HG03039 (cell line): ENCODE data around the gene ZNF784.

Source experiments
- ATAC-seq: cut with Tn5 transposase; IDR thresholded peaks from one replicate; pipeline ENCODE4 v1.9.1; 2021; ENCODE audit warnings: mild to moderate bottlenecking, moderate library complexity; ENCODE audit not compliant: unreplicated experiment

The ZNF784 gene

GRCh38 chr19:55644191-55644833, 19.9 kb upstream of the ZNF784 start:
- ATAC-seq = no peak

- ATAC-seq = no peak
Observed at GRCh38 chr19:55643887-55644176, 19.5 kb upstream of the ZNF784 start.

DNA sequence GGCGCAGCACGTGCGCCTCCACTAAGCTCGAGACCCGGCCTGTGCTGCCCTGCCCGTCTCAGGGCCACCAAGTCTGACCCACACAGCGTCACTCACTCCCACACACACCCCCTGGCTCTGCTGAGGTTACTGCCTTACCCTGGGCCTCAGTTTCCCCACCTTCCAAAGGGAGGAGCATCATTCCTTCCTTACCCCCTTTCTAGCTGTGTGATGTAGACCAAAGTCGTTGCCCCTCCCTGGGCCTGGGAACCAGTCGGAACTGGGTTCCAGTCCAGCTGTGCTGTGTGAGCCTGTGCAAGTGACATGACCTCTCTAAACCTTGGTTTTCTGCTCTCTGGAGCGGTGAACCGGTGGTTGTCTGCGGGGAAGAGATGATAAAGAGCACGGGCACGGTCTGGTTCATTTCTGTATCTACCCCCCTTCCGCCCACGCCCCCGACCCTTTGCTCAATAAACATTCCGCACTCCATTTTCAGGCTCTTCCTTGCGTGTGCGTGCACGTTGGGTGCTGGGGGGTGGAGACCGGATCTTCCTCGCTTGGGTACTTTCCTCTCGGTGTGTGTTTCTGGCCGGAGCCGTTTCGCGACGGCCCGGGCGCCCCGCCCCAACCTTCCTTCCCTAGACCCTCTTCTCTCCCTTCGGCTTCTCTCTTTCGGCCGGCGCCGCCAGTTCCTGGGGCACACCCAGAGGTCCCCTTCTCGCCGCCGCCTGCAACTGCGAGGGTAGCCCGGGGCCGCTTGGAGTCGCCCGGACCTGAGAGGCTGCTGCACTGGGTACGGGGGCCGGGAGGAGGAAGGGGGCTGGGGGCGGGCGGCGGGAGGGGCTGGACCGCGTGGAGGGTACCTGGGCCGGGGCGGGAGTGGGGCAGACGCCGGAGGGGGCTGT, 18.9 kb upstream of the ZNF784 start, which contains the start of gene ZNF581:
ZNF581 (plus strand) TSS at position 647 of the 884 bp plus-strand sequence. CDS start 923 bp downstream, outside the sequence.
- ATAC-seq = no peak

- no peak for ATAC-seq
Observed at GRCh38 chr19:55642153-55643002, 18.0 kb upstream of the ZNF784 start.

DNA sequence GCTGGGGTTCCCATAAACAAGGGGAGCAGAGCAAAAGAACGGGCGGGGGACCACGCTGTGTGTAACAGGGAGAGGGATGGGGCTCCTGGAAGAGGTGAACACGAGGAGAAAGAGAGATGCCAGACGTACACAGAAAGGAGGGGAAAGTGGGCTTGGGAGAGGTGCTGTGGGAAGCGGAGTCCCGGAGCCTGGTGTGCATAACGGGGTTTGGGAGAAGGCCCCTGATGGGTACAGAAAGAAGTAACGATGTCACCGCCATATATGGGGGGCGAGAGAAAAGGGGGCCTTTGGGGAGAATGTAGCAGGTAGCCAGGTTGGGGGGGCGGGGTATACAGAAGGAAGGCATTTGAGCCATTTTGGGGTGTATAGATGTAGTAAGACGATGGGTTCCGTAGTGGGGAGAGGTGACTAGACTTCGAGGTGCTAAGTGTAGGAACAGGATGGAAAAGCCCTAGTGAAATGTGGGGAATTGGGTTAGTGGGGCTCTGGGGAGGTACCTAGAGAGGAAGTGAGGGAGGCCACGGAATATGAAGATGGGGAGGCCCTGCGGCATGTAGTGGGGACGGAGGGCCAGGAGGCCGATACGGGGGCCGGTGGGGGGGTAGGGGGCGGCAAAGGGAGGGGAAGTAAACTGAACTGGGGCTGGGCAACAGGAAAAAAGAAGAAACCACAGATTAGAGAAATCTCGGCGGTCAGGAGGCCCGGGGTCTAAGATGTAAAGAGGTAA, 17.2 kb upstream of the ZNF784 start:
- no peak for ATAC-seq

- no peak for ATAC-seq
Observed at GRCh38 chr19:55640577-55641425, 16.4 kb upstream of the ZNF784 start, which contains the start of gene ZNF580. TSS of gene ZNF580 (plus strand) at chr19:55641002. CDS start at chr19:55642509, 1,507 bp downstream.

DNA sequence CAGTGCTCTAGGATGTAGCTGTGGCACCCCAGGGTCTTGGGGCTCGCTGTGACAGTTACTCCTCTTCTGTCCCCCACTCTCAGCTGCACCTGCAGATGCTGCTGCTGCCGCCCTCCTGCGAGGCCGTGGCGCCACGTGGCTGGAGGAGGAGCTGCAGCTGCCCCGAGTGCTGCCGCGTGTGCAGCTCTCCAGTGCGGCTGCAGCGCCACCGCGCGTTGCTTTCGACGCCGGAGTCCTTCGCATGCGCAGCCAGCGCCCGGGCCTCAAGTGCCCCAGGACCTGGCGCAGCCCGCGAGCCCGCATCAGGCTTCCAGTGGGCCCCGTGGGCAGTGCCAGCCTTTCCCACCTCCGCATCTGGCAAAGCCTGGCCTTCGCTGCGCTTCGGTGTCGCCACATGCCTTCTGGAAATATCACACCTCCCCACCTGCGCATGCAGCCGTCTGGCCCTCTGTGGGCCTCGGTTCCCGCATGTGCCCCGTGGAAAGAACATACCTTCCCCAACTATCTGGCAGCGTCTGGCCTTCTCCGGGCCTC, 15.7 kb upstream of the ZNF784 start:
- ATAC-seq = no peak

DNA sequence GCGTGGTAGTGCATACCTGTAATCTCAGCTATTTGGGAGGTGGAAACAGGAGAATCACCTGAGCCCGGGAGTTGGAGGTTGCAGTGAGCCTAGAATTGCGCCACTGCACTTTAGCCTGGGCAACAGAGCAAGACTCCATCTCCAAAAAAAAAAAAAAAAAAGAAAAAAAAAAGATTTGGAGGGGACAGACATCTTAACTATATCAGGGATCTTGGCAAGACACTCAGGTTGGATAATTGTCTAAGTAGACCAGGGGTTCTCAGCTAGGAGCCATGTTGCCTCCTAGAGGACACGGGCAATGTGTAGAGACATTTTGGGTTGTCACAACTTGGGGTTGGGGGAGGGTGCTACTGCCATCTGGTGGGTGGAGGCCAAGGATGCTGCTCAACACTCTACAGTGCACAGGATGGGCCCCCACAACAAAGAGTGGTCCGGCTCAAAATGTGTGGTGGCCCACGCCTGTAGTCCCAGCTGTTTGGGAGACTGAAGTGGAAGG, 14.5 kb upstream of the ZNF784 start:
- ATAC-seq = no peak

DNA sequence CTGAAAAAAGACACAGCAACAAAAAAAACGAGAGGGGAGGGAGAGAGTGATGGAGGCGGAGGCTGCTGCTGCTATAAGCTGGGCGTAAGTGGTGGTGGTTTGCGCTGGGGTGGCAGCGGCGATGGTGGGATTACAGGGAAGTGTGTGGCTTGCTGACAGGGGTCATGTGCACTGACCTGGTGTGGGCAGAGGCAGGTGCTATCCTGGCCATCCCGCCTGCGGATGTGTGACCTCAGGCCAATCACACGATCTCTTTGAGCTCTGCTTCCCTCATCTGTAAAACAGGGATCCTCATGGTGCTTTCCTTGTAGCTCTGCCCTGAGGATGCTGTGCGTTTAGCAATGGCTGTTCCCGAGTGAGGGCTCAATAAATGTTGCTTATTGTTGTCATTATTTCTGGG, 13.2 kb upstream of the ZNF784 start:
- no peak for ATAC-seq

- no peak for ATAC-seq
Observed at GRCh38 chr19:55636723-55637122, 12.4 kb upstream of the ZNF784 start.

GRCh38 chr19:55635856-55636440, 11.6 kb upstream of the ZNF784 start:
- ATAC-seq = no peak

- ATAC-seq = no peak
Observed at GRCh38 chr19:55635334-55635717, 11.0 kb upstream of the ZNF784 start.

DNA sequence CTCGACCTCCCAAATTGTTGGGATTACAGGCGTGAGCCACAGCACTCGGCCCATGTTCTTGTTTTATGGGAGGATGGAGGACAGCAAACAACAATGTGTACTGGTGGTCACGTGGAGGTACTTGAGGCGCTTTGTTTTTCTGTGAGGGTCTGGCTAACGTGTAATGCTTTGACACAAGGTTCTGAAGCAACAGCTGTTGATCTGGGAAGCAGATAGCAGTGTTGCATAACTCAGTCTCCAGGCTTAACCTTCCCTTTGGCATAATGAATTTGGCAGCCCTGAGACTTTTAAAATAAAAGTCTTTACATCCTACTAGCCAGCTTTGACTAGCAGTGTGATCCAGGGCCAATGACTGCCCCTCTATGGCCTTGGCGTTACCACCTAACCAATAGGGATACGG, 9.5 kb upstream of the ZNF784 start:
- ATAC-seq = no peak

- no peak for ATAC-seq
Observed at GRCh38 chr19:55632463-55632834, 8.1 kb upstream of the ZNF784 start.

DNA sequence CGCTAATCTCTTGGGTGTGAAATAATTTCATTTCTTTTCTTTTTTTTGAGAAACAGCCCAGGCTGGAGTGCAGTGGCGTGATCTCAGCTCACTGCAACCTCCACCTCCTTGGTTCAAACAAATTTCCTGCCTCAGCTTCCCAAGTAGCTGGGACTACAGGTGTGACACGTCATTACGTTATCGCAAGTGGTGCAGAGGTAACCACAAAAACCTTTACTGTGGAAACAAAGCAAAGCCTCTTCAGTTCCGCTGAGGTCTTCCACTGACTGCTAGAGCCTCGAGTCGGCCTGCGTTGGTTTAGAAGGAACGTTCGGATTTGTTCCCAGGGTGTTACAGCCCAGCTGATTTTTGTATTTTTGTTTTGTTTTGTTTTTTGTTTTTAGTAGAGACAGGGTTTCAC, 2.0 kb upstream of the ZNF784 start:
- no peak for ATAC-seq

- ATAC-seq = no peak
Observed at GRCh38 chr19:55625004-55625326, 599 bp upstream of the ZNF784 start.

DNA sequence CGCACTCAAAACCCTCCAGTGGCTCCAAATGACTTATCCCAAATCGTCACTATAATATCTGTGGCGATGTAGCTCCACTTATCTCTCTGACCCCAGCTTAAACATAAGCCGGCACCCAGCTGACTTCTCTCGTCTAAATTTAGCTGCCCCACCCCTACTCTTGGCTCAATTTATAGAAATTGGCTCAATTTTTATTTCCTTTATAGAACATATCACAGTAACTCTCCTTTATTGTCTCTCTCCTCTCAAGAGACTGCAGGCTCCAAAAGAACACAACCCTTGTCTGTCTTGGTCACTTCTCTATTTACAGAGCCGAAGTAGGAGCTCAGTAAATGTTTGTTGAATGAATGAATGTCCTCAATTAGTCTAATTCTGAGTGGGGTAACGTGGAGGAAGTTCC, 805 bp downstream of the ZNF784 start:
- ATAC-seq = no peak

DNA sequence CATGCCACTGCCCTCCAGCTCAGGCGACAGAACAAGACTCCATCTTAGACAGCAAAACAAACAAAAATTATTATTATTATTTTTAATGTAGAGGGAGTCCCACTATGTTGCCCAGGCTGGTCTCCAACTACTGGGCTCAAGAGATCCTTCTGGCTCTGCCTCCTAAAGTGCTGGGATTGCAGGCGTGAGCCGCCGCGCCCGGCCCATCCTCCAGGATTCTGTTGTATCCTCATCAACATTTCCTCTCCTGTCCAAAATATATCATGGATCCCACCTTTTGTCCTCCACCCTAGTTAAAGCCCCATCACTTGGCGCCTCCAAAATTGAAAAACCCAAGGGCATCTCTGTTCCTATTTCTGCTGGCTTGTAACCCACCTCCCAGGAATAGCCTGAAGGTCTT, 1.2 kb downstream of the ZNF784 start:
- no peak for ATAC-seq

GRCh38 chr19:55622242-55622969, 2.0 kb downstream of the ZNF784 start:
- ATAC-seq = no peak
